Measurements from ENCODE around the gene DZIP1.

Gene DZIP1

DNA sequence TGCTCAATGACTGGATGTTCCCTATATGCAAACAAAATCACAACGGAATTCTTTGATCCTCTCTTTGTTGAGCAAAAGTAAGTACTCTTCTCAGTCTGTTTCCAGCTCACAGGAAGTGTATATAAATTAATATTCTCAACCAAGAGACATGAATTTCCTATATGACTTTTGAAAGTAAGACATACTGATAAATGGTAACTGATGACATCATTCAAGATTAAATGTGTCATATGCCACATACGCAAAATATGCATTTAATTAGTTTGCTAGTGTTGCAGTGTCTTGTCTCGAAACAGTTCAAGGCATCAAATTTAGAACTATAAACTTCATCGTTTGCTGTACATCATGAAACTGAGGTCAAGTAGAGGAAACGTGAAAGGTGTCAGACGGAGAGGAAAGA lies 84.1 kb downstream of the DZIP1 start:
- no peak for DNase-seq (ENCODE audit: low read depth)
- H3K4me3 ChIP-seq (ENCODE audit: low read length) = no peak overlapping the region
- TF ChIP-seq CTCF (conservative IDR thresholded peaks at IDR 0.05; ENCODE audit: low read length) = no peak

DNA sequence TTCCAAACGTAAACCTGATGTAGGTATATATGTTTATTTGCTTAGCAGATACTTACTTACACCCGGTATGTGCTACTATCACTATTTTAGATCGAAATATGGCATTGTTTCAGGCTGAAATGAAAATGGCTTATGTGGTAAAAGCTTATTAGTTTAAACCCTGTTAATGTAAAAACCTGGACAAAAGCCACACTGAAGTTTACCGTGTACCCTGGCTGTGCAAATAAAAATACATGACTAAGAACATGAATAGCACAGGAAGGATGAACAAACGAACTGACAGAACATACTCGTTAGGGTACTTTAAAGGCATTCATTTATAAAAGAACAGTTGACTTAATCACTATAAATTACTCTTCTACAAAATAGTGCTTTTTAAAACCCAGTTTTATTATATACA lies 85.4 kb downstream of the DZIP1 start:
- no peak for TF ChIP-seq CTCF (conservative IDR thresholded peaks at IDR 0.05; ENCODE audit: low read length)
- H3K4me3 ChIP-seq (ENCODE audit: low read length) = no peak overlapping the region

DNA sequence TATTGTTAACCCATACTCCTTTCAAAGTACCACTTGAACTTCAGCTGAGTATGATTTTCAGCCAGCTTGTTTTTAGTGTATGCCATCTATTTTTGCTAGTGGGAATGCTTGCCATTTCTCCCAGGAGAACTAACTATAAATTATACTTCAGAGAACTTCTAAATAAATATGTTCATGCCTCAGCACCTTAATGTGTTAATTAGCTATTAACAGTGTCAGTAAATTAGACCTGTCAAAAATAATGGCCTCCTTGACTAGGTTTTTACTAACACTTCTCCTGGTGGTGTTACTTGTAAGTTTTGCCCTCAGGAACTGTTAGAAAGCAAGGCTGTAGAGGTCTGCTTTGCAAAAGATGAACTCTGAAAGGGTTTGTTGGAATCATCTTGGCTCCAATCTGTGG lies 87.5 kb downstream of the DZIP1 start:
- no peak for DNase-seq (ENCODE audit: low read depth)
- no peak overlapping the region for H3K4me3 ChIP-seq (ENCODE audit: low read length)
- TF ChIP-seq CTCF (conservative IDR thresholded peaks at IDR 0.05; ENCODE audit: low read length) = no peak

More for the DNA sequence above, 85.4 kb downstream of the DZIP1 start:
- DNase-seq (ENCODE audit: low read depth) = no peak

GRCh38 chr13:95553581-95554385 lies 90.7 kb downstream of the DZIP1 start:
- no peak overlapping the region for H3K4me3 ChIP-seq (ENCODE audit: low read length)
- no peak for DNase-seq (ENCODE audit: low read depth)
- no peak for TF ChIP-seq CTCF (conservative IDR thresholded peaks at IDR 0.05; ENCODE audit: low read length)

DNA sequence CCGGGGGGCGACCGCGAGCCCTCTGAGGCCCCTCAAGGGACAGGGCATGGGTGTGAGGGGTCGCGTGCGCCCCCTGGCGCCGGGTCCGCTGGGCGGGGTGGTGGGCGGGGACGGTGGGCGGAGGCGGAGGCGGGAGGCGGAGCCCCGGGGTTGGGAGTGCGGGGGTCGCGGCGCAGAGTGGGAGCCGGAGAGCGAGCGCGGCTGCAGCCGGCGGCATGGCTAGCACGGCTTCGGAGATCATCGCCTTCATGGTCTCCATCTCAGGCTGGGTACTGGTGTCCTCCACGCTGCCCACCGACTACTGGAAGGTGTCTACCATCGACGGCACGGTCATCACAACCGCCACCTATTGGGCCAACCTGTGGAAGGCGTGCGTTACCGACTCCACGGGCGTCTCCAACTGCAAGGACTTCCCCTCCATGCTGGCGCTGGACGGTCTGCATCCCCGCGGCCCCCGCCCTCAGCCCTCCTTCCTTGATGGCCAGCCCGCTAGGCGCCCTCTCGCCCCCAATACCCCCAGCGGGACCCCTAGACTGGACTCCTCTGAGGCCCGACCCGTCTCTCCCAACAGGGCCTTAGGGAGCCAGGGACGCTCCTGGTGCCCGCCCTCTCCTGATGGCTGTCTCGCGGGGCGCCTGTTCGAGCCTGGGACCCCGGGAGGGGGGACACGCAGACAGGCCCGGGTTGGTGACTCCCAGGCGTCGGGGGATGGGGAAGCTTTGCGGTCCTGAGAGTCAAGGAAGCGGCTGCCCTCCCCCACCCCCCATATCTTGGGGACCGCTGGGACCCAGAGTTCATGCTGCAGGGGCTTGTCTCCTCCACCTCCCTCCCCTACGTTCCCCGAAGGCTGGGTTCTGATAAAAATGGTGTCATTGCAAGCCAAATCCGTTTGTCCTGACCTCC lies 91.7 kb downstream of the DZIP1 start, which contains the start of gene CLDN10:
TSS of gene CLDN10 (plus strand) at position 182 of the 903 bp plus-strand sequence. CDS start at position 216, 34 bp downstream.
- no peak for TF ChIP-seq CTCF (conservative IDR thresholded peaks at IDR 0.05; ENCODE audit: low read length)
- H3K4me3 ChIP-seq (ENCODE audit: low read length) = no peak within 1 kb of the TSS
- no peak for DNase-seq (ENCODE audit: low read depth)

DNA sequence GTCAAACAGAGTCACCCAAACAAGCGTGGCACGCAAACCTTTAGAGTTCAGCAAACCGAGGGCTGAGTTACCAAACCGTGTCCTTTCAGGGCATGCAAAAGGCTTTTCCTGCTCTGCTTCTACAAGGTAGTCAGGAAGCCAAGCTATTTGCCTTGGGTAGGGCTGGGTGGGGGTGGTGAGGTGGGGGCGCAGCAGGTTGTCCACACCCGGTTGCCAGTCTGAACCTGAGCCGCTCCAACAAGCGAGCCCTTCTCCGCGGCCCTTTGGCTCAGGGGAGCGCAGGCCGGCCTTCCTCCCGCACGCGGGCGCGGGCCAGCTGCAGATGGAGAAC lies 92.3 kb downstream of the DZIP1 start:
- H3K4me3 ChIP-seq (ENCODE audit: low read length) = no peak overlapping the region
- no peak for TF ChIP-seq CTCF (conservative IDR thresholded peaks at IDR 0.05; ENCODE audit: low read length)
- no peak for DNase-seq (ENCODE audit: low read depth)
